ENCODE measurements around the gene PIGA.

- no peak for TF ChIP-seq POLR2A (IDR thresholded peaks at IDR 0.05)
- TF ChIP-seq CTCF (IDR thresholded peaks at IDR 0.05), result no peak
Measured at GRCh38 chrX:15336023-15336413, 695 bp upstream of the PIGA start.

Measured in lower leg skin (tissue), 3 donors.